ENCODE measurements around the gene ADAMTS2. TPM values are rescaled to one million over a fixed set of nuclear protein-coding genes. Genes with fewer than 3 reads are reported as not detected.

The ADAMTS2 gene
- total and polyA plus RNA-seq, 2 experiments from 2014 or later, result 1.6 to 8.1 TPM

GRCh38 chr5:179313849-179314521 is 31.3 kb downstream of the ADAMTS2 start:
- Histone ChIP-seq H3K4me3 (no peak overlapping the region), H3K9me2 (ENCODE audit: insufficient read depth) (no peaks in the 10 kb centered on the region), H3F3A (replicated peaks; ENCODE audit: low read depth) (no peaks in the 10 kb centered on the region), H3K27me3 (ENCODE audit: insufficient read depth) (no peaks in the 10 kb centered on the region), H3K4me2 (no peak overlapping the region), H3K27ac (ENCODE audit: low read depth) (no peak overlapping the region), H4K20me1 (replicated peaks; ENCODE audit: insufficient read depth) (no peaks in the 10 kb centered on the region), H3K79me2 (replicated peaks; ENCODE audit: insufficient read depth) (no peaks in the 10 kb centered on the region), H3K36me3 (ENCODE audit: insufficient read depth) (no peaks in the 10 kb centered on the region), H2AFZ (no peak overlapping the region), H3K4me1 (ENCODE audit: insufficient read depth) (no peaks in the 10 kb centered on the region)
- Mint-ChIP-seq H3K9me3 (peaks cover 15% of the 10 kb centered on the region), H3K36me3 (ENCODE audit: low read depth) (peaks cover 7% of the 10 kb centered on the region; the same call in 1 of the 3 replicates), H3K27ac (no peak overlapping the region), H3K27me3 (ENCODE audit: insufficient read depth, low read depth, poor library complexity) (peaks cover 6% of the 10 kb centered on the region), H3K4me1 (peaks cover 5% of the 10 kb centered on the region; the same call in 2 of the 3 replicates), H3K4me3 (no peak overlapping the region)
- no peak for TF ChIP-seq ZNF114 (CRISPR knock-in tag; IDR thresholded peaks at IDR 0.05)
- TF ChIP-seq ZNF331 (CRISPR knock-in tag; IDR thresholded peaks at IDR 0.05; ENCODE audit: low read depth), result no peak
- TF ChIP-seq JUNB (IDR thresholded peaks at IDR 0.05; ENCODE audit: unreplicated experiment), result no peak
- no peak for TF ChIP-seq POLR2AphosphoS5 (IDR thresholded peaks at IDR 0.05; ENCODE audit: low read depth)
- ATAC-seq (no peak), DNase-seq (ENCODE audit: low spot score) (no peak)

DNA sequence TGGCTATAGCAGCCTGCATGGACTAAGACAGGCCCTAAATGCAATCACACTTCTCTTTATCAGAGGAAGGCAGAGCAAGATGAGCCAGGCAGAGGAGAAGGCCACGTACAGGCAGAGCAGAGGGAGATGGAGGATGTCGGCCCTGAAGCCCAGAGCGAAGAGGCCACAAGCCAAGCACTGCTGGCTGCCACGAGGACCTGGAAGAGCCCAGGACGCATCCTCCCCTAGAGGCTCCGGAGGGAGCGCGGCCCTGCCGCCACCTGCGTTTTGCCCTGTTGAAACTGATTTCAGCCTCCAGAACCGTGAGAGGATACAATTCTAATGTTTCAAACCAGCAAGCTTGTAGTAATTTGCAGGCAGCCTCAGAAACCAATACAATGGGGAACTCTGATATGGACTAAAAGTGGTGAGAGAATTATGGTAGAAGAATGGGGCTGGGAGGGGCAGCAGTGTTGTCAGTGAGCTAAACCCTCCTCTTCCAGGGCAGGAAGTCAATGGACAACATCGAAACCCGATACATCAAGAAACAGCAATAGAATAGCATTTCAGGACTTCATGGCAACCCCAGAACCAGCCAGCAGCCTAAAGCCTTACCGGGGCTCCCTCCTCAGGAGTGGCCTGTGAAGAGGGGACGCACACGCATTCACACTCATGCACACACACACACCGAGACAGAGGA is 32.6 kb downstream of the ADAMTS2 start:
- H3K4me3 Mint-ChIP-seq, result no peak overlapping the region
- H2AFZ ChIP-seq, result no peak overlapping the region
- H3K4me1 ChIP-seq (ENCODE audit: insufficient read depth), result no peaks in the 10 kb centered on the region
- no peaks in the 10 kb centered on the region for H3F3A ChIP-seq (replicated peaks; ENCODE audit: low read depth)
- ATAC-seq (no peak), DNase-seq (ENCODE audit: low spot score) (no peak)
- no peaks in the 10 kb centered on the region for H3K79me2 ChIP-seq (replicated peaks; ENCODE audit: insufficient read depth)
- no peak overlapping the region for H3K27ac ChIP-seq (ENCODE audit: low read depth)
- H3K4me1 Mint-ChIP-seq, result peaks cover 3% of the 10 kb centered on the region; the same call in 1 of the 3 replicates
- TF ChIP-seq ZNF114 (CRISPR knock-in tag; IDR thresholded peaks at IDR 0.05) (no peak), CTCF (conservative IDR thresholded peaks at IDR 0.05; ENCODE audit: low read depth in 2 of 2) (no peak), POLR2AphosphoS5 (IDR thresholded peaks at IDR 0.05; ENCODE audit: low read depth) (no peak), STAT1 (IDR thresholded peaks at IDR 0.05; ENCODE audit: unreplicated experiment) (no peak), JUNB (IDR thresholded peaks at IDR 0.05; ENCODE audit: unreplicated experiment) (no peak), ZNF462 (CRISPR knock-in tag; IDR thresholded peaks at IDR 0.05) (no peak)
- H3K36me3 ChIP-seq (ENCODE audit: insufficient read depth), result no peaks in the 10 kb centered on the region
- H3K4me3 ChIP-seq, result no peak overlapping the region
- peaks cover 6% of the 10 kb centered on the region for H3K27me3 Mint-ChIP-seq (ENCODE audit: insufficient read depth, low read depth, poor library complexity)
- no peak overlapping the region for H3K27ac Mint-ChIP-seq
- H3K9me3 Mint-ChIP-seq, result peaks cover 15% of the 10 kb centered on the region
- no peak overlapping the region for H3K4me2 ChIP-seq
- no peaks in the 10 kb centered on the region for H3K9me2 ChIP-seq (ENCODE audit: insufficient read depth)
- no peaks in the 10 kb centered on the region for H4K20me1 ChIP-seq (replicated peaks; ENCODE audit: insufficient read depth)
- H3K27me3 ChIP-seq (ENCODE audit: insufficient read depth), result no peaks in the 10 kb centered on the region
- H3K36me3 Mint-ChIP-seq (ENCODE audit: low read depth), result peaks cover 7% of the 10 kb centered on the region; the same call in 1 of the 3 replicates

Data from GM23338 (cell line).